ENCODE results near the gene USP19.

USP19 gene, protein sequence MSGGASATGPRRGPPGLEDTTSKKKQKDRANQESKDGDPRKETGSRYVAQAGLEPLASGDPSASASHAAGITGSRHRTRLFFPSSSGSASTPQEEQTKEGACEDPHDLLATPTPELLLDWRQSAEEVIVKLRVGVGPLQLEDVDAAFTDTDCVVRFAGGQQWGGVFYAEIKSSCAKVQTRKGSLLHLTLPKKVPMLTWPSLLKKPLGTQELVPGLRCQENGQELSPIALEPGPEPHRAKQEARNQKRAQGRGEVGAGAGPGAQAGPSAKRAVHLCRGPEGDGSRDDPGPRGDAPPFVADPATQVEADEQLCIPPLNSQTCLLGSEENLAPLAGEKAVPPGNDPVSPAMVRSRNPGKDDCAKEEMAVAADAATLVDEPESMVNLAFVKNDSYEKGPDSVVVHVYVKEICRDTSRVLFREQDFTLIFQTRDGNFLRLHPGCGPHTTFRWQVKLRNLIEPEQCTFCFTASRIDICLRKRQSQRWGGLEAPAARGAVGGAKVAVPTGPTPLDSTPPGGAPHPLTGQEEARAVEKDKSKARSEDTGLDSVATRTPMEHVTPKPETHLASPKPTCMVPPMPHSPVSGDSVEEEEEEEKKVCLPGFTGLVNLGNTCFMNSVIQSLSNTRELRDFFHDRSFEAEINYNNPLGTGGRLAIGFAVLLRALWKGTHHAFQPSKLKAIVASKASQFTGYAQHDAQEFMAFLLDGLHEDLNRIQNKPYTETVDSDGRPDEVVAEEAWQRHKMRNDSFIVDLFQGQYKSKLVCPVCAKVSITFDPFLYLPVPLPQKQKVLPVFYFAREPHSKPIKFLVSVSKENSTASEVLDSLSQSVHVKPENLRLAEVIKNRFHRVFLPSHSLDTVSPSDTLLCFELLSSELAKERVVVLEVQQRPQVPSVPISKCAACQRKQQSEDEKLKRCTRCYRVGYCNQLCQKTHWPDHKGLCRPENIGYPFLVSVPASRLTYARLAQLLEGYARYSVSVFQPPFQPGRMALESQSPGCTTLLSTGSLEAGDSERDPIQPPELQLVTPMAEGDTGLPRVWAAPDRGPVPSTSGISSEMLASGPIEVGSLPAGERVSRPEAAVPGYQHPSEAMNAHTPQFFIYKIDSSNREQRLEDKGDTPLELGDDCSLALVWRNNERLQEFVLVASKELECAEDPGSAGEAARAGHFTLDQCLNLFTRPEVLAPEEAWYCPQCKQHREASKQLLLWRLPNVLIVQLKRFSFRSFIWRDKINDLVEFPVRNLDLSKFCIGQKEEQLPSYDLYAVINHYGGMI (N-terminal part only)

DNA sequence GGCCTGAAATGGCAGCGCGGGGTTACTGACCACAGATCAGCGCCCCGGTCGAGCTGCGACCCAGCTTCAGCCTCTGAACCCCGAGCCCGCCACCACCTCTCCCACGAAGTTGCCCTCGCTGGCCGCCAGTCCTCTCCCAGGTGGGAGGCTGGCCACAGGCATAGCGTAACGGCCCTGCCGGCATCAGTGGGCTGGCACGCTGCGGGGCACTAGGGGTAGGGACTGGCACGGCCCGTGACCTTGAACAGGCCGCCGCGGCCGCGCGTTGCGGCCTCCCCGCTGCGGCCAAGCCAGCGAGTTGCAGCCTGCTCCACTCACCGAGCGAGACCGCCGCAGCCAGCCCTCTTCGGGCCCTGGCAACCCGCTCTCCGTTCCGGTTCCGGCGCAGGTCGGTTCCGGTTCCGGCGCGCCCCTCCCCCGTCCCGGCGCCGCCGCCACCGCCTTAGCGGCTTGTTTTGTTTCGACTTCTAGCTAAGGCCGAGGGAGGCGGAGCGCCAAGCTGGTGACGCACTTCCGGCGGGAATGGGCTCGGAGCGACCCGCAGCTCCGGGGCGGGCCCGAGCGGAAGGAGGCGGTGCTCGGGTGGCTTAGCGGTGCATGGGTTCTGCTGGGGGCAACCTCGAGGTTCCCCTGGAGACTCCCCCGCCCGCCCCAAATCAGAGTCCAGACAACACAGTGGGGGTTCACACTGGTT lies at the start of gene USP19:
Gene USP19, minus strand, starts transcription at position 386 of the 694 bp plus-strand sequence. CDS start 1,678 bp downstream, outside the sequence.
- DNase-seq (ENCODE audit: low read depth): peak; percentile 57
- TF ChIP-seq, protein P1, sequence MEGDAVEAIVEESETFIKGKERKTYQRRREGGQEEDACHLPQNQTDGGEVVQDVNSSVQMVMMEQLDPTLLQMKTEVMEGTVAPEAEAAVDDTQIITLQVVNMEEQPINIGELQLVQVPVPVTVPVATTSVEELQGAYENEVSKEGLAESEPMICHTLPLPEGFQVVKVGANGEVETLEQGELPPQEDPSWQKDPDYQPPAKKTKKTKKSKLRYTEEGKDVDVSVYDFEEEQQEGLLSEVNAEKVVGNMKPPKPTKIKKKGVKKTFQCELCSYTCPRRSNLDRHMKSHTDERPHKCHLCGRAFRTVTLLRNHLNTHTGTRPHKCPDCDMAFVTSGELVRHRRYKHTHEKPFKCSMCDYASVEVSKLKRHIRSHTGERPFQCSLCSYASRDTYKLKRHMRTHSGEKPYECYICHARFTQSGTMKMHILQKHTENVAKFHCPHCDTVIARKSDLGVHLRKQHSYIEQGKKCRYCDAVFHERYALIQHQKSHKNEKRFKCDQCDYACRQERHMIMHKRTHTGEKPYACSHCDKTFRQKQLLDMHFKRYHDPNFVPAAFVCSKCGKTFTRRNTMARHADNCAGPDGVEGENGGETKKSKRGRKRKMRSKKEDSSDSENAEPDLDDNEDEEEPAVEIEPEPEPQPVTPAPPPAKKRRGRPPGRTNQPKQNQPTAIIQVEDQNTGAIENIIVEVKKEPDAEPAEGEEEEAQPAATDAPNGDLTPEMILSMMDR (IDR thresholded peaks at IDR 0.05; ENCODE audit: control insufficient read depth, insufficient read depth, low read depth, low read length, missing control alignments): no peak
- peak within 1 kb of the TSS; percentile 71 for H3K4me3 ChIP-seq (ENCODE audit: control insufficient read depth, low read depth, low read length)

DNA sequence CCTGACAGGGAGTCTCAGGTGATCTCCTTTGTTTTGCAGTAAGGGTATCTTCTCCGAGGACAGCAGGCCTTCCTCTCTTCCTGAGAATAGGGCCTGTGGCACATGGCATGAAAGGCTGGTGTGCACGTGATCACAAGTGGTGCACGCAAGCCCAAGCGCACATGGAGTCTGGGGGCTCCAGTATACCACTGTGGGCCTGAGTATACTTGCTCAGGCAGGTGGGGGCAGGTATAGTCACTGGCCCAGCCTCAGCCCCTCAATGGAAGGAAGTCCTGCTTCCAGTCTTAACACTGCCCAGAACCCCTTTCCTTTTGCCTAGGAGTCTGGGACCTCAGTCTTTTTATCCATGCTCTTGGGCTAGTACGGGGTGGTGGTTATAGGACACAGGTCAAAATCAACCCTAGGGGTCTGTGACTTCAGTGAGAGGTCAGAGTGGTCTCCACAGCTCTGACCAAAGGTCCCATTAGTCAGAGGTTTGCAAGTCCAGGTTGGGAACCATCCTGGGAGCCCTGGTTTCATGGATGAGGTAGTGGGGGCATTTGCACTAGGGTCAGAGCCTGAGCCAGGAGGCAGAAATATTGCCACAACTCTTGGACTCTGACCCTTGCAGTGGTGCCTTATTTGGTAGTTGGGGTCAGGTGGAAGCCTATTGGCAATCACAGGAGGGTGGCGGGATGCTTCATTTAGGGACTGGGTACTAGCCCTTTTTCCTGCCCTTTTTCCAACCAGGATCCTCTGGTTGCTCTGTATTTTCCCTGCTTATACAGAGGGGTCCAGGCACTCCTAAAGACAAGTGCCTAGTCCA lies 46.3 kb upstream of the USP19 start:
- TF ChIP-seq, protein P1 (IDR thresholded peaks at IDR 0.05; ENCODE audit: control insufficient read depth, insufficient read depth, low read depth, low read length, missing control alignments): no peak
- H3K4me3 ChIP-seq (ENCODE audit: control insufficient read depth, low read depth, low read length): peak overlapping the region; percentile 71
- no peak for DNase-seq (ENCODE audit: low read depth)

DNA sequence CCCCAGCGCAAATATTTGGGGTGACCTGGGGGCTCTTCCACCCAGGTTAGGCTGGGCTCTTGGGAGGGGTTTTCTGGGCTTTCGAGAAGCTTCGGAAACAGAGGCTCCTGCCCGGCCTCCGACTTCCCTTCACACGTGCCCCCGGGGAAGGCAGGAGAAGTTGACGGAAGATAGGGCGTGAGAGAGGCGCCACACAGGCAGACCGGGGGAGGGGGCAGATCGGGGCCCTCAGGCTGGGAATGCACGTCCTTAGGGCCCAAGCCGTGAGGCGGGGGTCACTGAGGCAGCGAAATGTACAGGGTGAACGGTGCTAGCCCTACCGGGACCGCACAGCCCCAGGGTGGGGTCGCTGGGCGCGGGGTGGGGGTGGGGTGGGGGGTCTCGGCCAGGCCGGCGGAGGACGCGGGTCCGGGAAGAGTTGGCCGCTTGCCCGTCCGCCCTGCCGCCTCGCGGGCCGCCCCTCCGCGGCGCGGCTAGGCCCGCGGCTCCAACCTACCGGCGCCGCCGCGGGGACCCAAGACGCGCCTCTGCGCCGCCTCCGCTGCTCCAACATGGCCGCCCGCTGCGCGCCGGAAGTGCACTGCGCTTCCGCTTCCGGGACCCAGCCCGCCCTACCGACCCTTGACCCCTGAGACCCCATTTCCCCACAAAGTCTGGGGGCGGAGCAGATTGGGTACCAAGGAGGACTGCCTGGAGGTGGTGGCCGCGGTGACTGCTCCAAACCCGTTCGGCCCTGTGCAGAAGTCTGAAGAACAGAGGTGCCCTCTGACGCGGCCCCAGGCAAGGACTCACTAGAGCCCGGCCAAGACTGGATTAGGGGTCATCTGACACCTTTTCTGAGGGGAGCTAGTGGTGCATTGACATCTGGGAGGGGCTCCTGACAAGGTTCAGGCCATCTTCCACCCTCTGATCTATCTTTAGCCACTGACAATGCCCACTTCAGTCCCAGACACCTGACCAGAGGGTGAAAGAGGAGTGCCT lies 45.4 kb upstream of the USP19 start, which contains the start of gene CCDC71:
Gene CCDC71, minus strand, starts transcription at position 561 of the 981 bp plus-strand sequence. CDS start 2,123 bp downstream, outside the sequence.
- TF ChIP-seq, protein P1 (IDR thresholded peaks at IDR 0.05; ENCODE audit: control insufficient read depth, insufficient read depth, low read depth, low read length, missing control alignments): no peak
- DNase-seq (ENCODE audit: low read depth): no peak
- peak within 1 kb of the TSS; percentile 71 for H3K4me3 ChIP-seq (ENCODE audit: control insufficient read depth, low read depth, low read length)

GRCh38 chr3:49164983-49165720 lies 44.5 kb upstream of the USP19 start:
- TF ChIP-seq, protein P1 (IDR thresholded peaks at IDR 0.05; ENCODE audit: control insufficient read depth, insufficient read depth, low read depth, low read length, missing control alignments): no peak
- no peak for DNase-seq (ENCODE audit: low read depth)
- H3K4me3 ChIP-seq (ENCODE audit: control insufficient read depth, low read depth, low read length): peak overlapping the region; percentile 71

All from AG09309 (cell line).